ENCODE results near the gene TMEM121B.

GRCh38 chr22:17097701-17098100 lies 23.5 kb downstream of the TMEM121B start:
- TF ChIP-seq CTCF (IDR thresholded peaks at IDR 0.05) (no peak), ZFX (IDR thresholded peaks at IDR 0.05; ENCODE audit: borderline replicate concordance) (no peak)
